GM03348 (cell line): ENCODE results near the gene HS1BP3.

Experiments used
- DNase-seq: peaks from one replicate; pipeline ENCODE4 v3.0.0; 2012; ENCODE audit warnings: low spot score

Gene HS1BP3

GRCh38 chr2:20584399-20585358 lies 66.2 kb downstream of the HS1BP3 start:
- peak; percentile 93 for DNase-seq

GRCh38 chr2:20584045-20584398 lies 66.9 kb downstream of the HS1BP3 start:
- peak; percentile 86 for DNase-seq

DNA sequence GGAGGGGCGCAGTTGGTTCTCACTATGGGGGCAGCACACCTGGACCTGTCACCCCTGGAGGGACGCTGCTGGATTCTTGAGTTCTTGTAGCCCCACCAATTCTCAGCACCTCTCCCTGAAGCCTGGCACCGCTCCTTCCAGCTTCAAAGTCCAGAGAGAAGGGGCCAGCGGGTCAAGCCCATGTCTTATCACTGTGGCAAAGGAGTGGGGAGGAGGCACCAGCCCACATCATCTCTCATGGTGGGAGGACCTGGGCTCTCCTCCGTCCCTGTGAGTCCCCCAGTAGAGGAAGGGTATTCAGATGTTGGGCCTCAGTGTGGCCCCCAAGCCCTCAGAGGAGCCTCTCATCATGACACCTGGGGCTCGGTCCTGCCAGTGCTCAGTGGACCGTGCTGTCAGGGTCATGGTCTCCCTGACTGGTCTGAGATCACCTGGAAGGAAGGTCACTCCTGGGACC lies 67.4 kb downstream of the HS1BP3 start:
- no peak for DNase-seq

DNA sequence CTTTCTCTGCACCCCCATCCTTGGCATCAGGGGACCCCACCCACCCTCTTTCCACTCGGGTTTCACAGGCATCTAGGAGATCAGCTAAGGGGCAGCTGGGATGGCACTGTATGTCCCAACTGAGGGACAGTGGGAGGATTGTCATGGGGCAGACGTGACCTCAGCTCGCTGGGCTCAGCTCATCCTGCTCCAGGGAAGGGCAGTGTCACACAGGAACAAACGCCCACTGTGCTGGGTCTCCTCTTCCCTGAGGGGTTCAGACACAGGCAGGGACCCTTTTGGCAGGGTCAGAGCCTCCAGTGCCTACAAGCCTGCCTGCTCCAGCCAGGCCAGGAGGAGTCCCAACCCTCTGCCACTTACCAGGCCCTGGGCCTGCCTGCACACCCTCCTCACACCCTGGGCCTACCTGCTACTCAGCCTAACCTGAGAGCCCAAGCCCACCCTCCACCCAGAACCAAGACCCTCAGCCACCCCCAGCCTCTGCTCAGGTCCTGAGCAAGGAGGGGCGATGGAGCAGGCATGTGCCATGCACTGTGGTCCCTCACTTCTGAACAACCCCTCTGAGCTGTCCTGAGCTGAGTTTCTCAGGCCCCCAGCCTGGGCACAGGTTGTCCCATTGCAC lies 68.2 kb downstream of the HS1BP3 start:
- no peak for DNase-seq

DNA sequence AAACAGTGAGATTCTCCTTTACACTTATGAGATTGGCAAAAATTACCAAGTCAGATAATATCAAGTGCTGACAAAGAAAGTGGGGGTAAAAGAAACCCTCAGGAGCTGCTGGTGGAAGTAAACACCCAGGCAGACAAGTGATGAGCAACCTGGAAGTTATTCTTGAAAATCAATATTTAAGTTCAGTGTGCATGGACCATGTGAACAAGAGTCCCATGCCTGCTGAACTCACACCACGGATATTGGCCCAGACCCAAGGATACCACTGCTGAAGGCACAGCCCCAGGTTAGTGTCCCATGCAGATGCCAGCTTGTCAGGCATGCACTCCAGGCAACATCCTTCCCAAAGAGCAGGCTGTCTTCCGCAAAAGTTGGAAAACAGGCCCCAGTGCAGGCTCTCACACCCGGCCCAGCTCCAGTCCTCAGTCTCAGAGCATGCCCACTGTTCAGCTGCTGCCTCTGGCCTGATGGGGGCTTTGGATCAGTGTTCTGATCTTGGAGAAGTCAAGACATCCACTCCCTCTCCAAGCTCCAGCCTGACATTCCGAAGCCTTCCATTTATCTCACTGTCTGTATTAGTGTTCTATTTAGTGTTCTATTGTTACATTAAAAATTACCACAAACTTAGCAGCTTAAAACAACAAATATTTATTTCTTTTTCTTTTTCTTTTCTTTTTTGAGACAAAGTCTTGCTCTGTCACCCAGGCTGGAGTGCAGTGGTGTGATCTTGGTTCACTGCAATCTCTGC lies 70.0 kb downstream of the HS1BP3 start:
- no peak for DNase-seq

DNA sequence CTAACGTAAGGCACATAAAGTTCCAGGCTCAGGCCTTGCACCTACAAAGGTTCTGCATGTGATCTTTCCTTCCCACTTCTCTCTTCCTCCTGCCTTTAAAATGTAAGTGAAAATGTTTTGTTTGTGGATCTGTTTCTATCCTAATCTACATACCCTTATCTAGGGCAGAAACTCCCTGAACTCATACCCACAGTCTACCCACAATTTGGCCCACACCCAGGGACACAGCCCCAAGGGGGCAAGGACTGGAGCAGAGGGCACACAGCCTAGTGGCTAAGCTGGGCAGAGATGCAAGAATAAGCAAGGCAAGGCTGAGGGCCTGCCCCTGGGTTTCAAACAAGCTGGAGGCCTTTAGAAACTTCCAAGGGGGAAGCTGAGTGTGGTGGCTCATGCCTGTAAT lies 71.0 kb downstream of the HS1BP3 start:
- no peak for DNase-seq

GRCh38 chr2:20578895-20579825 lies 71.7 kb downstream of the HS1BP3 start:
- peak; percentile 92 for DNase-seq

DNA sequence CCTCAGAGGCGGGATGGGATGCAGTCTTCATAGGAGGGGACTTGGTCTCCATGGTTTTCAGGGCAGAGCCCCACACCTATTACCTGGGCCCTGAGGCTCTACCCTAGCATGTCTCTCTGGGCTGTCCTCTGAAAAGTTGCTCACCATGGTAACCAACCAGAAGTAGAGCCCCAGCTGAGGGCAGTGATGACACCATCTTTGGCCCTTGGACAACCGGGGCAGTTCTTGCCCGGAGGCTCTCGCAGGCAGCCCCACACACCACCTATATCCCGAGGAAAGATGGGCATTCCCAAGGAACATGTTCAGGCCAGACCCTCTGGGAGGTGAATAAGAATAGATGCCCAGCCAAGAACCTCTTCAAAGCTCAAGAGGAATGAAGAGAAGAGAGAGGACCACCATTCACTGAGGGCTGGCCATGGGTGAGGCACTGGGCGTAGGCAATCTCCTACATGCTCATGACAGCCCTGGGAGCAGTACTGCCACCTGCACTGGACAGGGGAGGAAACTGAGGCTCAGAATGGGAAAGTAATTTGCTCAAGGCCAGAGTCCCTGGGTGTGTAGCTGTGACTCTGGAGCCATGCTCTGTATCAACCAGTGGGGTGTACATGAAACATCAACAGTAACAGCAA lies 72.5 kb downstream of the HS1BP3 start:
- no peak for DNase-seq

- peak; percentile 42 for DNase-seq
Measured at GRCh38 chr2:20577495-20578235, 73.2 kb downstream of the HS1BP3 start.

DNA sequence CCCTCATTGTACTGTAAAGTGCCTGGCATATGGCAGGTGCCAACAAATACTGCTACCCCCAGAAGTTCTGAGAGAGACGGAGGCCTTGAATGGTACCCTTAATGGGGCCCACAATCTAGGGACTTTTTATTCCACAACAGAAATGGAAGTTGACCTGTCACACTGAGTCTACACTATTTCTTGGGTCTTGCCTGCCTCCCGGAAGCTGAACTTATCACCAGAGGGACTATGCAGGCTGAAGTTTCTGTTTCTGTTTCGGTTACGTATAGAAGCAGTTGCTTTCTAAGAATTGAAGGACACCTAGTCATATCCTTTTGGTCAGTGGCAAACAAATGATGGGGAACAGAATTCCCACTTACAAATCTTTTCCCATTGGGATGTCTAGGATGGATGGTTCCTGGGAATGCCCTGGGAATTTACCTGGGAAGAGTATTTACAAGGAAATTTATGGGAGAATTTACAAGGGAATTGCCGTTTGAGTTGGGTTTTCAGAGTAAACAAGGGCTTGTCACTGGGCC lies 74.2 kb downstream of the HS1BP3 start:
- no peak for DNase-seq

DNA sequence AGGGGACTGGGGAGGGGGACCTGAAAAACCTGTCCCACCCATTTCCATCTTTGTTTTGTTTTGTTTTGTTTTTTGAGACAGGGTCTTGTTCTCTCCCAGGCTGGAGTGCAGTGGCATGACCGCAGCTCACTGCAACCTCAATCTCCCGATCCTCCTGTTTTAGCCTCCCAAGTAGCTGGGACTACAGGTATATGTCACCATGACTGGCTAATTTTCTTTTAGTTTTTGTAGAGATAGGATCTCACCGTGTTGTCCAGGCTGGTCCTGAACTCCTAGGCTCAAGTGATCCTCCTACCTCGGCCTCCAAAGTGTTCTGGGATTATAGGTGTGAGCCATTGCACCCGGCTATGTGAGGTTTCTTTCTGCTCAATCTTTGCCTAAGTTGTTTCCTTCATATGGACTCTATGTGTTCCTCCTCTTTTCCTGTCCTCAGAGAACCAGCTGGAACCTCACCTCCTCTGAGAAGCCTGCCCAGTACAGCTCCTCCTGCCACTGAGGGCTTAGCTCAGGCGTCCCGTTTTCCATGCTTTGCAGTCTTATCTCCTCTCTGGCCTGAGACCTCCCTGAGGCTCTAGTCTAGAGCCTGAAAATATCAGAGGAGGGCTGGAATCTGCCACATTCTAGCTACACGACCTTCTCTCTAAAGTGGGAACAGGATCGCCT lies 74.8 kb downstream of the HS1BP3 start:
- no peak for DNase-seq

- no peak for DNase-seq
Measured at GRCh38 chr2:20575414-20575813, 75.5 kb downstream of the HS1BP3 start.

DNA sequence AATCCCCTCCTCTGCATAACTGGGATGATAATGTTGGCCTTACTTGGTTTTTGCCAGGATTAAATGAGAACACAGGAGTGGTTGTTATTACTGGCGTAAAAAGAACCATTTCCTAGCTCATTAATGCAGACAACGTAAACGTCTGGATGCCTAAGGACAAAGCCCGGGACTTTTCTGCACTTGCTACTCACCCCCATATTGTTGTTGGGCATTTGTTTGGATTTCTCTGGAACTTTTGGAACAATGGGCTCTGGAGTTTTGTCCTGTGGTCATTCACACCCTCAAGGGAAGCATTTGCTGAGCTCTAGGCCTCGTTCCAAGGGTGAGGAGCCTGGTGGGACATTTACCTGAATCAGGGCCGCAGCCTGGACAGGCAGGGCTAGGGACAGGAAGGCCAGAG lies 76.0 kb downstream of the HS1BP3 start:
- no peak for DNase-seq

- DNase-seq = no peak
Measured at GRCh38 chr2:20574423-20574911, 76.4 kb downstream of the HS1BP3 start.

GRCh38 chr2:20573620-20574422 lies 77.1 kb downstream of the HS1BP3 start:
- DNase-seq = peak; percentile 72

GRCh38 chr2:20572221-20572620 lies 78.7 kb downstream of the HS1BP3 start:
- no peak for DNase-seq

- DNase-seq = no peak
Measured at GRCh38 chr2:20571644-20572215, 79.2 kb downstream of the HS1BP3 start.

- no peak for DNase-seq
Measured at GRCh38 chr2:20571231-20571630, 79.7 kb downstream of the HS1BP3 start.
